ENCODE results near the gene NAA20.

NAA20 gene

DNA sequence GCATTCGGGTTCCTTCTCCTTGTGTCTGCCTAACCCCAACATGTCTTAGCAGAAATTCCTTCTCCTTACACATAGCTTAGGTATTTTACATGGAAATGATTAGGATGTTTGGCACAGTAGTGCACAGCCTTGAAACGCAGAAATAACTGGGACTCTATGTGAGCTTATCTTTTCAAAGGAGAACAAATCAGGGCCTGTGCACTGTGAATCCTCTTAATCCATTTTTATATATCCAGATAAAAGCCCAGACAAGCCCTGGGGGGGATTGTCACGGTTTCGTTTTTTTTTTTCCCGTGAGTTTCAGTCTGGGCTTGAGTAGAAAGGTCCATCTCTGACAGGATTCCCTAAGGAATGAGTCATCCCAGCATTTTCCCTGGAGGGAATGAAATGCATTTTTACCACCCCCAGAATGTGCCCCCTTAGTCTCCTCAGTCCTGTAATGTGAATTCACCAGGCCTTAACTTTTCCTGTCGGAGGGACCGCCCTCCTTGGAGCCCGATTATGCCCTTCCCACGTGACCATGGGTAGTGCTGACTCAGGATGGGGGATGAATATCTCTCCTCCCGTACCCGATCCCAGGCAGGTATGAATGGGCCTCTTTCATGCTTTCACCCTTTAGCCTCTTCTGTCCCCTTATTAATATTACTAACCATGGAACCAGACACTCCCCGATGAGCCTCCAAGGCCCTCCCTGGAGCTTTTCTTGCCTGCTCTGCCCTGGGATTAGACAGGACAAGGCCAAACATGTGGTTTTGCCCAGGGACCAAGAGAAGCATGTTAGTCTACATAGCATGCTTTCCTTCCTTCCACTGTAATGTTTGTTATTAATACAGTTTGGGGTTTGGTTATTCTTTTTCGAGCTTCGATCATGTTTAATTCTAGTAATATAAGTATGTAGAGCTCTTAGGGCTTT is 23.9 kb upstream of the NAA20 start:
- POLR2A ChIA-PET: interaction anchor here (0.5 to 6.1 kb wide), 4 partner anchors 18 to 250 kb away, joined by 3 to 67 read pairs (median 10); no protein-coding TSS in a partner anchor
- DNase-seq (ENCODE audit: low read depth, low spot score): peak; percentile 79
- CTCF ChIA-PET: interaction anchor here (0.8 to 6.8 kb wide), 20 partner anchors 9 to 600 kb away, joined by 3 to 97 read pairs (median 5); partner anchors contain the start of genes NAA20 and RIN2
- peak overlapping the region; percentile 34 for H3K4me3 ChIP-seq (ENCODE audit: low read depth, low read length)
- TF ChIP-seq, protein P1, sequence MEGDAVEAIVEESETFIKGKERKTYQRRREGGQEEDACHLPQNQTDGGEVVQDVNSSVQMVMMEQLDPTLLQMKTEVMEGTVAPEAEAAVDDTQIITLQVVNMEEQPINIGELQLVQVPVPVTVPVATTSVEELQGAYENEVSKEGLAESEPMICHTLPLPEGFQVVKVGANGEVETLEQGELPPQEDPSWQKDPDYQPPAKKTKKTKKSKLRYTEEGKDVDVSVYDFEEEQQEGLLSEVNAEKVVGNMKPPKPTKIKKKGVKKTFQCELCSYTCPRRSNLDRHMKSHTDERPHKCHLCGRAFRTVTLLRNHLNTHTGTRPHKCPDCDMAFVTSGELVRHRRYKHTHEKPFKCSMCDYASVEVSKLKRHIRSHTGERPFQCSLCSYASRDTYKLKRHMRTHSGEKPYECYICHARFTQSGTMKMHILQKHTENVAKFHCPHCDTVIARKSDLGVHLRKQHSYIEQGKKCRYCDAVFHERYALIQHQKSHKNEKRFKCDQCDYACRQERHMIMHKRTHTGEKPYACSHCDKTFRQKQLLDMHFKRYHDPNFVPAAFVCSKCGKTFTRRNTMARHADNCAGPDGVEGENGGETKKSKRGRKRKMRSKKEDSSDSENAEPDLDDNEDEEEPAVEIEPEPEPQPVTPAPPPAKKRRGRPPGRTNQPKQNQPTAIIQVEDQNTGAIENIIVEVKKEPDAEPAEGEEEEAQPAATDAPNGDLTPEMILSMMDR (IDR thresholded peaks at IDR 0.05; ENCODE audit: insufficient read depth, low read length, missing control alignments): no peak

- ChIA-PET POLR2A (interaction anchor here (0.7 to 6.1 kb wide), 4 partner anchors 16 to 1454 kb away, joined by 3 to 67 read pairs (median 11); no protein-coding TSS in a partner anchor), CTCF (interaction anchor here (0.7 to 6.8 kb wide), 28 partner anchors 8 to 599 kb away, joined by 3 to 97 read pairs (median 4); partner anchors contain the start of genes NAA20 and RIN2)
- peak overlapping the region; percentile 15 for H3K4me3 ChIP-seq (ENCODE audit: low read depth, low read length)
- no peak for DNase-seq (ENCODE audit: low read depth, low spot score)
- TF ChIP-seq, protein P1 (IDR thresholded peaks at IDR 0.05; ENCODE audit: insufficient read depth, low read length, missing control alignments): no peak
Observed at GRCh38 chr20:19993958-19994669, 23.0 kb upstream of the NAA20 start.

GRCh38 chr20:19995220-19995863 is 21.8 kb upstream of the NAA20 start:
- TF ChIP-seq, protein P1 (IDR thresholded peaks at IDR 0.05; ENCODE audit: insufficient read depth, low read length, missing control alignments): peak; percentile 53

GRCh38 chr20:19996222-19996621 is 20.9 kb upstream of the NAA20 start:
- ChIA-PET POLR2A (no interaction called here), CTCF (interaction anchor here (1.4 to 4.2 kb wide), 4 partner anchors 12 to 303 kb away, joined by 3 to 38 read pairs (median 6); no protein-coding TSS in a partner anchor)
- no peak overlapping the region for H3K4me3 ChIP-seq (ENCODE audit: low read depth, low read length)
- TF ChIP-seq, protein P1 (IDR thresholded peaks at IDR 0.05; ENCODE audit: insufficient read depth, low read length, missing control alignments): no peak
- no peak for DNase-seq (ENCODE audit: low read depth, low spot score)

More at GRCh38 chr20:19995220-19995863, 21.8 kb upstream of the NAA20 start:
- no peak for DNase-seq (ENCODE audit: low read depth, low spot score)
- ChIA-PET CTCF (interaction anchor here (0.7 to 6.8 kb wide), 21 partner anchors 10 to 307 kb away, joined by 3 to 97 read pairs (median 4); partner anchors contain the start of genes NAA20 and RIN2), POLR2A (interaction anchor here (0.7 to 6.1 kb wide), 2 partner anchors 20 to 1455 kb away, joined by 4 to 67 read pairs; no protein-coding TSS in a partner anchor)
- no peak overlapping the region for H3K4me3 ChIP-seq (ENCODE audit: low read depth, low read length)

DNA sequence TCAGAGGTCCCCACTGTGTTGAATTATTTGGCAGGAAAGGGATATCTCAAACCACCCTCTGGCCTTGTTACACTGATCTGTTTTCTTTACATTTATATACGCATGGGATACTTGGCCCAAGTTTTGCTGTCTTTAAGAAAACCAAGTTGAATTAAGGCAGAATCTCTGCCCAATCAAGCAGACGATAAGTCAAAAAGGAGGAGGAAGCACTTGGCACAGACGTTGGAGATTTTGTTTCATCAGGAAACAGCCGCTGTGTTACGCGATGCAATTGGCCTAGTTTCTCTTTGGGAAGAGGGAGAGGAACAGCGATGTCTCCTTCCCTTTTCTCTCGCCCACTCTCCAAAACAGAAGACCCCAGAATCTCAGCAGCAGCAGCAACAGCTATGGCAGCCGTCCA is 20.2 kb upstream of the NAA20 start:
- ChIA-PET POLR2A (no interaction called here), CTCF (interaction anchor here (0.7 to 4.2 kb wide), 8 partner anchors 9 to 304 kb away, joined by 3 to 38 read pairs (median 4); partner anchors contain the start of gene NAA20)
- TF ChIP-seq, protein P1 (IDR thresholded peaks at IDR 0.05; ENCODE audit: insufficient read depth, low read length, missing control alignments): no peak
- no peak for DNase-seq (ENCODE audit: low read depth, low spot score)
- H3K4me3 ChIP-seq (ENCODE audit: low read depth, low read length): no peak overlapping the region

Data from AG04449 (cell line).